Activated CD4-positive, alpha-beta T cell treated with anti-CD3 and anti-CD28 coated beads, Interleukin-2, amount 50 U/mL, for 16 hours (primary cell): ENCODE measurements around the gene KCNAB1.
"Not testable (repeated sequence)": the region's sequence is repeated elsewhere in the genome, so short reads cannot be mapped to it uniquely, and the experiment has no call there.

Experiments used
- DNase-seq: peaks from one replicate; pipeline ENCODE4 v3.0.0-alpha.2; 2020

Gene KCNAB1

DNA sequence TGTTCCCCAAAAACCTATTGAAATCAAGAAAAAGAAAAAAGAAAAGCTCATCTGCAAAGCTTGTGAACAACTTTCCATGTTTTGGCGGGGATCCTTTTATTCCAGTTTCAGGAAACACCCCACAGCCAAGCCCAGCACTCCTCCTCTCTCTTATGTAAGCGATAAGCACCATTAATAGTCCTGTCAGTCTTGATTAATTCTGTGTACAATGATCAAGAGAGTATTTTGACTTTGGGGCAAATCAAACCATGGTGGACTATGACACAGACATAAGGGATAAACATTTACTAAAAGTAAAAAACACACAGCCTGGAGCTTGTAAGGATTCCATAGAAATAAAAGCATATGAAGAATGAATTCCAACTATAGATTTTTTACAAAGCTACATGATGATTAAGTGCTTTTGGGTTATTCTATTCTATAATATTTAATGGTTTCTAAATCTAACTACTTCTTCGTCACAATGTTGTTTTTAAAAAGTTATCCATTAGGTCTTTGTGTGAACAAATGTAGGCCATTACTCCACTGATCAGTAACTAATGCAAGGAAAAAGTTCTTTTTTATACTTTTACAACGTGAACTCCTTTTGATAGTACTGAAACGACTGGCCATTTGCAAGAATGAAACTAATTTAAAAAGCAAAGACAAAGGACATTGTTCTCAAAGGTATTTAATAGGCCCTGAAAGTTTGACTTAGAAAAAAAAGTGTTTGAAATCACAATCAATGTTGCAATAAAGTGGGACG, 106.5 kb downstream of the KCNAB1 start:
- no peak for DNase-seq

DNA sequence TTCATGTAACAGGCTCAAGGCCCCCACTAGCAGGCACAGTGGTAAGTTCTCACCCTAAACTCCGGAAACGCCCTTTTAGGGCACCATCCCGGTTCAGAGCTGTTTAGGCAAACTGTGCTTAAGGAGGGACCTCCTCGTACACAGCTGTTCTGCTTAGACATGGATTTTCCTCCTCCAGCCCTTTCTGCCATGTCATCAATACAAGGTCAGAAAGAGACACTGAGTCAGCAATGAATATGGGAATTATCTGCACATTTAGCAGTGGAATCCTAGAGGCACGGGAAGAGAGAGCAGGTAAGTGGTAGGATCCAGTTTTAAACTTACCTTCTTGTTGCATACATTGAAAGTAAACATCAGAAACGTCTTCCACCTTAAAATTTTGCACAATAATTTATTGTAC, 107.3 kb downstream of the KCNAB1 start:
- no peak for DNase-seq

DNA sequence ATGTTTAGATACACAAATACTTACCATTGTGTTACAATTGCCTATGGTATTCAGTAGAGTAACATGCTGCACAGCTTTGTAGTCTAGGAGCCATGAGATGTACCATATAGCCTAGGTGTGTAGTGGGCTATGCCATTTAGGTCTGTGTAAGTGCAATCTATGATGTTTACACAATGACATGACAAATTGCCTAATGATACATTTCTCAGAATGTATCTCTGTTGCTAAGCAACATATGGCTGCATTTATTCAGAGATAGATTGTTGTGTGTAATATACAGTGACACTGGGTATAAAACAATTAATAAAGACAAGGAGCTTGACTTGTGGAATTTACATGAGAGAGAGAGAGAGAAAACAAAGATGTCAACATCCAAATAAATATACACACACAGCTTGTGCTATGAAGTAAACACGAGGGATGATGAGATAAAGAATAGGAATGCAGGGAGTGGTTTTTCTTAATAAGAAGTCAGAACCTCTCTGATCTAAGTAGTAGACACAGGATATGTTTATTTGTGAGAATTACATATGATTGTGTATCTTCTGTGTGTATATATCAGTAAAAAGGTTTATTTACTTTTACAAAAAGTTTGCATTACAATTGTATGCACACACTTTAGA, 110.0 kb downstream of the KCNAB1 start:
- no peak for DNase-seq

DNA sequence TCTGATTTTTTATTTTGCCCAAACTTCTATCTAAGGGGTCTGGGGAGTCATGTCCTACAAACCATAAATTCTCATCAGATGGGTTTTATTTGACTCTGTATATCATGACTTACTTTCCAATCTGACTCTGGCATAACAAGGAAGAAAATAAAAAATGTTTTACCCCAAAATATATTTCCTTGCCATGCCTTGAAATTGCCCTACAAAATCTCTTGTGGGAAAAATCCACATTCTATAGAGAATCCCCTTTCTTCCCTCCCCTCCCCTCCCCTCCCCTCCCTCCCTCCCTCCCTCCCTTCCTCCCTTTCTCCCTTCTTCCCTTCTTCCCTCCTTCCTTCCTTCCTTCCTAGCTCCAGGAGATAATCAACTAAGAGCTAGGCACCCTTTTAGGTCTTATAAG, 110.8 kb downstream of the KCNAB1 start:
- not testable (repeated sequence) for DNase-seq

DNA sequence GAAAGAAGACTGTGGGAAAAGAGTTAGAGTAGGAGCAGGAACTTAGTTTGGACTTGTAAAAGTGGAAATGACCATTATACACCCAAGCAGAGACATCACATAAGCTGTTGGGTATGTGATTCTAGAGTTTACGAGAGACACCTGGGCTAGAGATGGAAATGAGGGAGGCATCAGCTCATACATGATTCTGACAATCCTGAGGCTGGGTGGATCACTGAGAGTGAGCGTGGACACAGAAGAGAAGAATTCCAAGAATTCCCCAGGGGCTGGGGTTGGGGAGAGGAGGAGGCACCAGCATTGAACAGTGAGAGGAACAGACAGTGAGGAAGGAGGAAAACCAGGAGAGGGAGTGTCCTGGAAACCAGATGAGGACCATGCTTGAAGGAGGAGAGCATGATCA, 113.5 kb downstream of the KCNAB1 start:
- DNase-seq, result no peak

DNA sequence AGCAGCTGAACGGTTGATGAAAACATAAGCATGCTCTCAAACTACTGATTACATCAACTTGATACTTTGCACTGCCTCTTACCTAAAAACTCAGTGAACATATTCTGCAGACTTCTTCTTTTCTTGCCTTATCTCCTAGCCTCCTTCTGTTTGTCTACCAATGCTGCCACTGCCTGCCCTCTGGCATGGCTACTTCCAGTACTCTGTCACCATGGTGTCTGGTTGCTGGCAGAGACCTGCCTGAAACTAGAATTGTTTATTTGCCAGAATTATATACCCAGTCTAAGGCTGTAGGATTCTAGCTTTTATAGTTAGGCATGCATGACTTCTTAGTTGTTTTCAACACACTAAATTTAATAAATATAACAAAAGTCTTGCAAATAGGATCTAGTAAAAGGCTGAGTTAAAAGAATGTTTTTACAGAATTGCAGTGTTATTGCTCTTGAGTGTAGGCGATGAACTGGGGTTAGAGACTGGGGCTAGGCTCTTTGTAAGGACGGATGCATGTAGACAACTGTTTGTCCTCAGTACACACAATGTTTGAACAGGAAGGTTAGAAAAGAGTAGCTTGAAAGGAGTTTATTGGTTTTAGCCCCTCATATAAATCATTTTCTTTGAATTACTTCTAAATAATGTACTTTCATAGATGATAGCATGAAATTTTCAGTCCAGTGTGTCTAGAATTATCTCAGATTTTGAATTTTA, 116.3 kb downstream of the KCNAB1 start:
- DNase-seq, result no peak

DNA sequence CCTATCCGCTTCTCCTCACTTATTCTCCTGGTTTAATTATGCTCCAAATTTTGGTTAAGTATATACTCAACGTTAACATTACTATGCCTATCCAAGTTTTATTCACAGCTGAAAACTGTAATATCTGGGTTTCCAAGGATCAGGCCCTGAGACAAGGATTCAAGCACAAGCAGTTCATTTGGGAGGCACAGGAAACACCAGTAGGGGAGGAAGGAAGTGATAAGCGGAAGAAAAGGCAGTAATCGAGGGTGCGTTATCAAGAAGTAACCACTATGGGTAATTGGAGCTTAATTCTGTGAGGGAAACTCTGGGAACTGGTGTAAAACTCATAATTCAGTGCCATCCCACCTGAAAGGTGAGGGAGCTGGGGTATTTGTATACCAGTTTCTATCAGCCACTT, 120.3 kb downstream of the KCNAB1 start:
- DNase-seq, result no peak

DNA sequence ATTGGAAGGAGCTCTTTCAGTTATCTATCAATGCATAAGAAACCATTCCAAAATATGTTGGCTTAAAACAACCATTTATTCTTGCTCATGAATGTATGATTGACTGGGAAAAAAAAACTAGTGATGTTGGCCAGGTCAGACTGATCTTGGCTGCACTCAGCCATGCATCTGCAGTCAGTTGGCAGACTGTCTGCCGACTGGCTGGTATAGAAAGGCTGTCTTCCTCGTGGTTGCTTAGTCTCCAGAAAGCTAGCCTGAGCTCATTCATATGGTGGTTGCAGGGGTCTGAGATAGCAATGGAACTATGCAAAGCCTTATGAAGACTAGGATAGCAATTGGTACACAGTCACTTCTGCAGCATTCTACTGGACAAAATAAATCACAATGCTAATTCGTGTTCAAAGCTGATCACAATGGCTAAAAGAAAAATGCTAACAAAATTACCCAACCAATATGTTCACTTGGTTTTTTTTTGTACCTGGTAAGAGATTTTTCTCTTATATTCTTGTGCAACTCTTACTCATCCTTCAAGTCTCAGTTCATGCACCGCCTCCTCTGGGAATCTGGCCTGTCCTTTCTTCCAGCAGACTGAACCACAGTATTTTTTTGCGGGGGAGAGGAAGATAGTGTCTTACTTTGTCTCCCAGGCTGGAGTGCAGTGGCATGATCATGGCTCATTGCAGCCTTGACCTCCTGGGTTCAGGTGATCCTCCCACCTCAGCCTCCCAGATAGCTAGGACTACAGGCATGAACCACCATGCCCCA, 126.8 kb downstream of the KCNAB1 start:
- DNase-seq, result no peak

DNA sequence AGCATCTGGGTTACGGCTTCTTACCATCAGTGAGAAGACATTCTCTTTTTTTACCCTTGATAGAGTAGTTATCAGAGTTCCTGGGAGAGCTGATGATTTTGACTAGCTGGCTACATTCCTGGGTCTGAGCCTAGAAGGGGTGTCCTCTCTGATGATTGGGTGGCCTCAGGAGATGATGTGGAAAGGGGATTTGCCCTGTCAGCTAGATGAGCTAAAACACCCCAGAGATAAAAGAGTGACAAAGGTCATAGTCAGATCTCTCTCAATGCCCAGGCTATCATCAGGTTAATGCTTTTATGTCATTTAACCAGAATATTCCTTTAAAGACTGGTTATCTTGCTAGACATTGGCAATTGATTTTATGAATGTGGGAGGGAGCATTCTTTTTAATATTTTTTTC, 130.2 kb downstream of the KCNAB1 start:
- DNase-seq, result no peak

DNA sequence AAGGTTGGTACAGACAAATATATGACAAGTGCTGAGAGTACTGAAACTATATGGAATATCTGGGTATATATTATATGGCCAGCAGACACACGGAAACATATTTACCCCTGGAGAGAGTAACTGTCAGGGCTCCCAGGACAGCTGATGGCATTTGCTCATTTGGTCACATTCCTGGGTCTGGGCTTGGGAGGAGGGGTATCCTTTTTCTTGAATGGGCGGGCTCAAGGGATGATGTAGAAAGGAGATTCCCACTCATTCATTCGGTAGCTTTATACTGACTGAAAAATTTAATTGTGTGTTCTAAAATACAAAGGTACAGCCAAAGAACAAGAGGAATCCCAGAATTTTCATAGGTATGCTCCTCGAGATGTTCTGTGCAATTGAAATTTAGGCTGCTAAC, 131.0 kb downstream of the KCNAB1 start:
- DNase-seq, result no peak

DNA sequence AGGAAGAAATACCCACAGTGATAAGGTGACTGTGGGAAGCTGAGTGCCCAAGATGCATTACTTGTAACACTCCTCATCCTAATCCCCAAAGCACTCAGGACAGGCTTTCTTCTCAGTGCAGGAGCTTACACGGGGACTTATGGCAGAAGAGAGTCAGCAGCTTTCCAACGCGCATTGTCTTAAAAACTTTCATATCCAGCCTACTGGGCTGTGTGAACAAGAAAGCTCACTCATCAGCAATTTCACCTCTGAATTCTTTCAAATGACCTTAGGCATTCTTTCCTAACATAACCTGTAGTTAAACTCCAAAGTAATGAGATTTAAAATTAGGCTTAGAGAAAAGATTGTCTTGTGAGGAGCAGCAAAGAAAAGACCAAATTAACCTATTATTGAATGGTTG, 132.3 kb downstream of the KCNAB1 start:
- no peak for DNase-seq

DNA sequence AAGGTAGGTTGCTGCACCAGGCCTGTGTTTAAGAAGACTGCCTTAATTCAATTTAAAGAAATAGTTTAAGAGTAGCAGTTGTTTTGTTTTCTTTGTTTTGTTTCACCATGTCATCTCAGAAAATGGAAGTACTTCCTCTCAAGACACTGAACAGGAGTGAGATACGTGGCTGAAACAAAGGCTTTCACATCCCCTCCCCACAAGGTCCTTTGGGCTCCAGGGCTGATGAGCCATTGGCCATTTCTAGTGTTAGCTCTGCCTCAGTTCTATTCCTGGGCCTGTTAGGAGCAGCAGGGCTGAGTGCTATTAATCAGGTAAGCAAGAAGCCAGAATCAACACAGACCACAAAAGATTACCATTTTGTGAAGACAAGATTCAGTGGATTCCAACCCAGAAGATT, 132.8 kb downstream of the KCNAB1 start:
- DNase-seq, result no peak

DNA sequence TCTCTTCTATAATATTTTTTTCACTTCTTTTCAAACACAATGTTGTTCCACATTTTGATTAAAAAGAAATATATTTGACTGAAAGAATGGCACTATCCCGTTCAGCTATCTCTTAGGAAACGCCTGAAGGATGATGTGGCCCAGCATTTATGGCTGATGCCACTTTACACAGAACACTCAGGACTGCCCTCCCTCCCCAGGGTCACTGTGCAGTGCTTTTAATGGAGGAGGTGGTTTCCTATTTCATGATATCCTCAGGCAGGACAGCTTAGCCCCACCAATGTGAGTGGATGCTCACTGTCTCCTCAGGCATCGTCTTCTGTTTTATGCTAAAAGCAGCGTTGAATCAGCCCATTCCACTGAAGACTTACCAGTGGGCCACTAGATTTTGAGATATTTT, 135.9 kb downstream of the KCNAB1 start:
- DNase-seq, result no peak

DNA sequence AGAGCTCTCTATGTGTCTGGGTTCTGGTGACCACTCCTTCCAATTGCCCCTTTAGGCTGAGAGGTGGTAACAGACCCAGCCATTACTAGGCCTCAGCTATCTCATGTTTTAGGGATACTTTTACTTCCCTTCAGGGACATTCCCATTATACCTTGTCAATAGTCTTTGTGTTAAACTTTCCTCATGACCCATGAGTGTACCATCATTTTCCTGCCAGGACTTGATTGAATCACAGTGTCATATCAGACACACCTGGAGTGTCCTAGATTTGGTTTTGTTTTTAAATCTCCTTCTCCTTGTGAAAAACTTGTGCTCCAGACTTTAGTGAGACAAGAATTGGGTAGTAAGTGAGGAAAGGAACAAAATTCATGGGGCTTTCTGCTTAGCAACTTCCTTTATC, 136.6 kb downstream of the KCNAB1 start:
- no peak for DNase-seq

DNA sequence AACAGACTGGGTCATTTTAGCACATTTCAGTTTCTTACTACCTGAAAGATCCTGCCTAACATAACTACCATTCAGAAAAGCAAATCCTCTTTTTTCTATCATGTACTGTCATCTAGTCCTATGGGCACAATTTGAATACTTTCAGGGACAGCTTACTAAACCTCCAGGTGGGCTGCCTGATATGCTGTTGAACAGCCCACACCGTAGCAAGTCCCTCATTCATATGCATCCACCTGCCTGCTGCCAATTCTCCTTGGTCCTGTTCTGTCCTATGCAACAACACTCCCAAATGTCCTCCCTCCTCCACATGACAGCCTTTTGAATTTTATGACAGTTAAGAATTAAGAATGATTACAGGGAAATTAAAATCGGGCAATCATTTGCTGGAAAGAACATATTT, 137.9 kb downstream of the KCNAB1 start:
- DNase-seq, result no peak

DNA sequence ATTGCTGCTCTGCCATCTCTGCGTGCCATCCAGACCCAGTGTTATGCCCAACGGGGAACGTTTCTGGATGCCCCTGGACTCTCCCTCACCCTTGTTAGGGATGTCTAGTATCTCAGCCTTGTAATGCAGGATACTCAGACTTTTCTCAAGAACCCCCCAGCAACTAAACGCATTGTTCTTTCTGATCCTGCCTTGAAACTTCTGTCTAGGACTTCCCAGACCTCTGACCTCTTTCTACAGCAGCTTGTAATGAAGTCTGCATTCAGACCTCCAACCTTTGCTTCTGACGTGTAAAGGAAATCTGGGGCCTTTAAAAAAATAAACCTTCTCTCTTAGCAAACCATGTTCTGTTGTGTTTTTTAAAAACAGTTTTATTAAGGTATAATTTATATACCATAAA, 139.5 kb downstream of the KCNAB1 start:
- no peak for DNase-seq

DNA sequence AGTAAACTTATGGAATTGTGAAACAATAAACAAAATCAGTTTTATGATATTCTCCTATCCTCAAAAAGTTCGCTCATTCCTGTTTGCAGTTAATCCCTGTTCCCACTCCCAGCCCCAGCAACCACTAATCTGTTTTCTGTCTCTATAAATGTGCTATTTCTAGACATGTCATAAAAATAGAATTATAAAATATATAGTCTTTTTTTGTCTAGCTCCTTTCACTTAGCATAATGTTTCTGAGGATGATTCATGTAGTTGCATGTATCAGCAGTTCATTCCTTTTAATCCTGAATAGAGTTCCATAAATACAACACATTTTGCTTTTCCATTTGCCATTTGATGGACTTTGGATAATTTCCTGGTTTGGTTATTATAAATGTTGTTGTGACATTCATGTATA, 140.0 kb downstream of the KCNAB1 start:
- no peak for DNase-seq

DNA sequence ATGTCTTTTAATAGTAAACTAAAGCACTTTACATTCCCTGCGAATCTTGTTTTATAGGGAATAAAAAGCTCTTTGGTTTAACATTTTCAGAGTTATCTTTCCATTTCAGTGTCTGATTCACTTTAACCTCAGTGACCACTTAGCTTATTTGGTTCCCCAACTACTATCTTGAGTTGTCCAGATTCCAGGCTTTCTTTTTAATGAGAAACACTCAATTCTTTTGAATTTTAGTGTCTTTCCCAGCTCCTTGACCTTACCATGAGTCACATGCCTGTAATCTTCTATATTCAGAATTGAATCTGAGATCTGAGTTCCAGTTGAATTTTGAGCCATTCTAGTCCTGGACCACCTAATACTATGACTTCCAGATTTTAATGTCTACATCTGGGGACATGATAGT, 144.4 kb downstream of the KCNAB1 start:
- DNase-seq, result no peak

DNA sequence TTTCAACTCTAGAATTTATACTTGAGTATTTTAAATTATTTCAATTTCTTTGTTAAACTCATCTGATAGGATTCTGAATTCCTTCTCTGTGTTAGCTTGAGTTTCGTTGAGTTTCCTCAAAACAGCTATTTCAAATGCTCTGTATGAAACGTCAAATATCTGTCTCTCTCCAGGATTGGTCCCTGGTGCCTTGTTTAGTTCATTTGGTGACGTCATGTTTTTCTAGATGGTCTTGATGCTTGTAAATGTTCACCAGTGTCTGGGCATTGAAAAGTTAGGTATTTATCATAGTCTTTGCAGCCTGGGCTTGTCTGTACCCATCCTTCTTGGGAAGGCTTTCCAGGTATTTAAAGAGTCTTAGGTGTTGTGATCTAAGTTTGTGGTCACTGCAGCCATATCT, 151.1 kb downstream of the KCNAB1 start:
- DNase-seq, result no peak

DNA sequence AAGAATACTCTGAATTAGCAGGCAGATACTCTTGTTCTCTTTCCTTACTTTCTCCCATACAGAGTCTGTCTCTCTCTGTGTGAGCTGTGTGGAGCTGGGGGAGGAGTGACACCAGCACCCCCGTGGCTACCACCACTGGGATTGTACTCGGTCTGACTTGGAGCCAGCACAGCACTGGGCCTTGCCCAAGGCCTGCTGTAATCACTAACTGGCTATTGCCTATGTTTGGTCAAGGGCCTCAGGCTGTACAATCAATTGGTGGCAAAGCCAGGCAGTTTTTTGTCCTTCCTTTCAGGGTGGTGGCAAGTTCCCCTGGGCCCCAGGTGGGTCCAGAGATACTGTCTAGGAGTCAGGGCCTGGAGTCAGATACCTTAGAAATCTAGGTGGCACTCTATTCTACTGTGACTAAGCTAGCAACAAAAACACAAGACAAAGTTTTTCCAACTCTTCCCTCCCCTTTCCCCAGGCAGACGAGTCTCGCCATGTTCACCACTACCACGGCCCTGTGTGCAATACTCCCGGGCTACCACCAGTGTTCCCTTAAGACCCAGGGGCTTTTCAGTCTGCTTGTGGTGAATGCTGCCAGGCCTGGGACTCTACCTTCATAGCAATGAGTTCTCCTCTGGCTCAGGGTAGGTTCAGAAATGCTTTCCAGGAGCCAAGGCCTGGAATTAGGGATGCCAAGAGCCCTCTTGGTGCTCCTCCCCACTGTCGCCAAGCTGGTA, 151.8 kb downstream of the KCNAB1 start:
- DNase-seq, result no peak

DNA sequence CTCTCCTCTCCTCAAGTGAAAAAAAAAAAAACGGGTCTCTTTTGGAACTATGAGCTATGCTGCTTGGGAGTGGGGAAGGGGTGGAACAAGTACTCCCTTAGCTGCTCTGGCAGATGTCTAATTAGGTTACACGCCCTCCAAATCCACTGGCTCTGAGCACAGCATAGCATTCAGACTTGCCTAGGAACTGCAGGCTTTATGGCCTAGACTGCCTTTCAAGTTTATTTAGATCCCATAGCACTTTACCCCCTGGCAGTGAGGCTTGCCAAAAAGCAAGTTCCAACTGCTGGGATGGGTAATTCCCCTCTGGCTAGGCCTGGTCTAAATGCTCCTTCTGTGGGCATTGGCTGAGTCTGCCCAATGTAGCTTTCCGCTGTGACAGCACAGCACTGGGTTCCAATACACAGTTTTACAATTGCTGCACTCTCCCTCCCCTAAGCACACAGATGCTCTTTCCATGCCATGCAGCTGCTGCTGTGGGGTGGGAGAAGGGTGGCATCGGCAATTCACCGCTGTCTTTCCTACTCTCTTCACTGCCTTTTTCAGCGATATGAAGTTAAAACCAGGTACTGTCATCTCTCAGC, 152.8 kb downstream of the KCNAB1 start:
- no peak for DNase-seq

DNA sequence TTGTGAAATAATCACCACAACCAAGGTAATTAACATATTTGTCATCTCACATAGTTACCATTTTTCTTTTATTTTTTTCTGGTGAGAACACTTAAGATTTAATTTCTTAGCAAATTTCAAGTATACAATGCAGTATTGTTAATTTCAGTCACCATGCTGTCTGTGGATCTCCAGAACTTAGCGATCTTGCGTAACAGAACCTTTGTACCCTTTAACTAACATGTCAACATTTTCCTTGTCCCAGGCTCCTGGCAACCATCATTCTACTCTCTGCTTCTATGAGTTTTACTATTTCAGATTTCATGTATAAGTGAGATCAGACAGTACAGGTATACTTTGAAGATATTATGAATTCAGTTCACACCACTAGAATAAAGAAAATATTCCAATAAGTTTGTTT, 154.4 kb downstream of the KCNAB1 start:
- no peak for DNase-seq

DNA sequence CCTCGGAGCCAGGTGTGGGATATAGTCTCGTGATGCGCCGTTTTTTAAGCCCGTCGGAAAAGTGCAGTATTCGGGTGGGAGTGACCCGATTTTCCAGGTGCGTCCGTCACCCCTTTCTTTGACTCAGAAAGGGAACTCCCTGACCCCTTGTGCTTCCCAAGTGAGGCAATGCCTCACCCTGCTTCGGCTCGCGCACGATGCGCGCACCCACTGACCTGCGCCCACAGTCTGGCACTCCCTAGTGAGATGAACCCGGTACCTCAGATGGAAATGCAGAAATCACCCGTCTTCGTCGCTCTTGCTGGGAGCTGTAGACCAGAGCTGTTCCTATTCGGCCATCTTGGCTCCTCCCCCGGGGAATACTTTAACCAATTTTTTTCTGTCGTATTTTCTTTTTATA, 164.3 kb downstream of the KCNAB1 start:
- not testable (repeated sequence) for DNase-seq
